ENCODE measurements around the gene RIIAD1.
A peak's percentile ranks its signal among the peaks of the same experiment; 100 is the strongest.
"Not testable (repeated sequence)": the region's sequence is repeated elsewhere in the genome, so short reads cannot be mapped to it uniquely, and the experiment has no call there.

The RIIAD1 gene

GRCh38 chr1:151720974-151721787 lies at the start of gene RIIAD1:
Gene RIIAD1 (plus strand): TSS chr1:151721522. CDS start chr1:151721537, 15 bp downstream.
- DNase-seq (ENCODE audit: low read depth in 1 of 2, low spot score in 1 of 2), result peak; percentile 7 to 32

GRCh38 chr1:151673407-151673806 lies 47.9 kb upstream of the RIIAD1 start:
- no peak for DNase-seq (ENCODE audit: low read depth in 1 of 2, low spot score in 1 of 2)

- DNase-seq (ENCODE audit: low read depth in 1 of 2, low spot score in 1 of 2), result no peak
These were observed 40.9 kb upstream of the RIIAD1 start for GRCh38 chr1:151680391-151680790.

- DNase-seq (ENCODE audit: low read depth in 1 of 2, low spot score in 1 of 2), result no peak
These were observed 40.5 kb upstream of the RIIAD1 start for GRCh38 chr1:151680826-151681225.

- no peak for DNase-seq (ENCODE audit: low read depth in 1 of 2, low spot score in 1 of 2)
These were observed 39.4 kb upstream of the RIIAD1 start for GRCh38 chr1:151681923-151682322.

- DNase-seq (ENCODE audit: low read depth in 1 of 2, low spot score in 1 of 2), result not testable (repeated sequence)
These were observed 38.4 kb upstream of the RIIAD1 start for GRCh38 chr1:151682901-151683300.

- no peak for DNase-seq (ENCODE audit: low read depth in 1 of 2, low spot score in 1 of 2)
These were observed 37.2 kb upstream of the RIIAD1 start for GRCh38 chr1:151684128-151684527.

GRCh38 chr1:151686561-151686960 lies 34.8 kb upstream of the RIIAD1 start:
- no peak for DNase-seq (ENCODE audit: low read depth in 1 of 2, low spot score in 1 of 2)

GRCh38 chr1:151689494-151689893 lies 31.8 kb upstream of the RIIAD1 start:
- no peak for DNase-seq (ENCODE audit: low read depth in 1 of 2, low spot score in 1 of 2)

- no peak for DNase-seq (ENCODE audit: low read depth in 1 of 2, low spot score in 1 of 2)
These were observed 29.1 kb upstream of the RIIAD1 start for GRCh38 chr1:151692226-151692625.

- DNase-seq (ENCODE audit: low read depth in 1 of 2, low spot score in 1 of 2), result no peak
These were observed 28.2 kb upstream of the RIIAD1 start for GRCh38 chr1:151693057-151693651.

GRCh38 chr1:151701515-151701914 lies 19.8 kb upstream of the RIIAD1 start:
- DNase-seq (ENCODE audit: low read depth in 1 of 2, low spot score in 1 of 2), result no peak

- no peak for DNase-seq (ENCODE audit: low read depth in 1 of 2, low spot score in 1 of 2)
These were observed 18.4 kb upstream of the RIIAD1 start for GRCh38 chr1:151702936-151703335.

GRCh38 chr1:151703813-151704212 lies 17.5 kb upstream of the RIIAD1 start:
- DNase-seq (ENCODE audit: low read depth in 1 of 2, low spot score in 1 of 2), result no peak

GRCh38 chr1:151704246-151704645 lies 17.1 kb upstream of the RIIAD1 start:
- DNase-seq (ENCODE audit: low read depth in 1 of 2, low spot score in 1 of 2), result no peak

GRCh38 chr1:151705146-151705545 lies 16.2 kb upstream of the RIIAD1 start:
- no peak for DNase-seq (ENCODE audit: low read depth in 1 of 2, low spot score in 1 of 2)

GRCh38 chr1:151705753-151706463 lies 15.4 kb upstream of the RIIAD1 start:
- no peak for DNase-seq (ENCODE audit: low read depth in 1 of 2, low spot score in 1 of 2)

GRCh38 chr1:151706464-151707415 lies 14.6 kb upstream of the RIIAD1 start:
- no peak for DNase-seq (ENCODE audit: low read depth in 1 of 2, low spot score in 1 of 2)

- DNase-seq (ENCODE audit: low read depth in 1 of 2, low spot score in 1 of 2), result no peak
These were observed 13.7 kb upstream of the RIIAD1 start for GRCh38 chr1:151707541-151708065.

- DNase-seq (ENCODE audit: low read depth in 1 of 2, low spot score in 1 of 2), result no peak
These were observed 12.4 kb upstream of the RIIAD1 start for GRCh38 chr1:151708891-151709290.

Measured in stimulated activated CD4-positive, alpha-beta T cell treated with anti-CD3 and anti-CD28 coated beads, Interleukin-15, amount 100 ng/mL, for 1 hour (primary cell).